HPDE6-E6E7 (cell line): ENCODE results near the gene KCNJ5.

Experiments
- DNase-seq: peaks from one replicate; pipeline ENCODE4 v3.0.0; 2011; ENCODE audit warnings: missing footprints; ENCODE audit errors: extremely low spot score

KCNJ5 gene

GRCh38 chr11:128895526-128895925 lies 4.4 kb downstream of the KCNJ5 start:
- no peak for DNase-seq

GRCh38 chr11:128896356-128896755 lies 5.2 kb downstream of the KCNJ5 start:
- no peak for DNase-seq

DNA sequence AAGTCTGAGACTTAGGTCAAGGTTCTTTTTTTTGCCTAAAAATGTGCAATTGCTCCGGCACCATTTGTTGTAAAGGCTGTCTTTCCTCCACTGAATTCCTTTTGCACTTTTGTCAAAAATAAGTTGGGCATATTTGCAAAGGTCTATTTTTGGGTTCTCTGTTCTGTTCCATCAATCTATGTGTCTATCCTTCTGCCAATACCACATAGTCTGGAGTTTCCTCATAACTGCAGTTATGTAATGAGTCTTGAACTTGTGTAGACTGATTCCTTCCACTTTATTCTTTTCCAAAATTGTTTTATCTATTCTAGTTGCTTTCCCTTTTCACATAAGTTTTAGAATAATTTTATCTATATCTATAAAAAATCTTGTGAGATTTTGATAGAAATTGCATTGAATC lies 6.7 kb downstream of the KCNJ5 start:
- DNase-seq, result no peak

- DNase-seq, result no peak
Measured at GRCh38 chr11:128898580-128899344, 7.6 kb downstream of the KCNJ5 start.

DNA sequence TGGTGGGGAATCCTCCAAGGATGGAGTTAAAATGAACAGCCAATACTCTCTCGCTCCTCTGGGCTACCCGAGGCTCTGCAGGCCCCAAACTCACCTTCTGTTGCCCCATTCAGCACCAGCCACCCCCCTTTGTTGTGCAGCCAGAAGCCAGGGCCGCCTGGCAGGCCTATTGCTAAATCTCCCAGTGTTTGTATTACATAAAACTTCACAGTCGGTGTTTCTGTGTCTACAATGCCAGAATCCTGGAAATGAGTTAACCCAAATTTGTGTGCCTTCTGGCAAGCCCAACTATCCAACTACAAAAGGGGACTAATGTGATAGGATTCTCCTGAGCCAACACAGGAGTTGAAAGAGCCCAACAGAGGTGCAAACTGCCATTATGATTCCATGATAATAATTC lies 9.3 kb downstream of the KCNJ5 start:
- no peak for DNase-seq

DNA sequence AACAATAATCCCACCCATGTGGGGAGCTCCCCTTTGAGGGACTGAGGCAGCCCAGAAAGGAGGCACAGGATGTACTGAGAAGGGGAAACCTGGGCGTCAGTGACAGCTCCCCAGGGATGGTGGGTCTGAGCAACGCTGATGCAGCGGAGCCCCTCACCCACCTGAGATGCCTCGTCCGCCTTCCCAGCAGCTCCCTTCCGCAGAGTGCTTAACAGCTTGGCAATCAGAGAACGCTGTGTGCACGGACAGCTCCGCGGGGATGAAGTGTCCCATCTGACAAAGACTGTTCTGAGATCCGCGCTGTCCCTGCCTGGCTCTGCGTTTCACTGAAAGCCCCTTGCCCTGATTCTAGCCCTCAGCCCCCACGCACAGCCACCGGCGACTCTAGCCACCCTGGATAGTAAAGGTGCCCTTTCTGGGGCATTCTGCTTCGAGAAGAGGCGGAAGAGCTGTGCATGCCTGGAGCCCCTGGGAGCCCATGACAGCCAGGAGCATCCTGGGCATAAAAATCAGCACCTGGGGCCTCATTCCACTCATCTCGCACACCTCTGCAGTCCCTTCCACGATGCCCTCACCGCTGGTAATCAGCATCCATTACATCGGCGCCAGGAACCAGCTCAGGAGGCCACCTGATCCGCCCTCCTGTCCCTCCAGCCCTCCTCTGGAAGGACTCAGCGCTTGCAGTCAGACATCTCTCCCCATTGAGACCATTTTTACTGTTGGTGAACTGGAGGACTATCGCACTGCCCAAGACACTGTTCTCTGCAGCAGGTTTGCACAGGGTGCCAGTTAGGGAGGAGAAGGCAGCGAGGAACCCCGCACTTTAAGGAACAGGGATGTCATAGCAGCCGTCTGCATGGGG lies 10.7 kb downstream of the KCNJ5 start:
- no peak for DNase-seq

DNA sequence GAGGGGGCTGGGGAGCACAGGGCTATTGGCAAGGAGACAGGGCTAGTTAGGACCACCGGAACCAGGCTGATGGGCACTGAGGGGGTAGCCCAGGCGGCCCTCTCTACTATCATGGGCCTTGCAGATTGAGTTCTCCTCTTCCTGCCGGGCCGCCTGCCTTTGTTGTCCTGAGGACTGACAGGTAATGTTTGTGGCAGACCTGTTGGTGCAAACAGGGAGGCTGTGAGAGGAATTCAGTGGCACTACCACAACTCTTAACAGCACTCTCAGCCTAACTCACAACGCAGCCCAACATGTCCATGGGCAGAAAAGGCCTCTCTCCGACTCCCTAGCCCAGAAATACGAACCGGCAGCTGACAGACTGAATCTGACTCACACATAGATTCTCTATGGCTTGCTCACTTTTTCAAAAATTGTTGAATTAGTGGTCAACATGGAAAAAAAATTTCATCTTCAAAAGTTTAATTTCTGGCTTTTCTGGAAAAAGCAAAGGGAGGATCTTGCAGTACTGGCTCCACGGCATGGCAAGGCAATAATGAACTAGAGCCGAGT lies 11.4 kb downstream of the KCNJ5 start:
- no peak for DNase-seq

GRCh38 chr11:128903248-128904061 lies 12.3 kb downstream of the KCNJ5 start:
- DNase-seq, result no peak

DNA sequence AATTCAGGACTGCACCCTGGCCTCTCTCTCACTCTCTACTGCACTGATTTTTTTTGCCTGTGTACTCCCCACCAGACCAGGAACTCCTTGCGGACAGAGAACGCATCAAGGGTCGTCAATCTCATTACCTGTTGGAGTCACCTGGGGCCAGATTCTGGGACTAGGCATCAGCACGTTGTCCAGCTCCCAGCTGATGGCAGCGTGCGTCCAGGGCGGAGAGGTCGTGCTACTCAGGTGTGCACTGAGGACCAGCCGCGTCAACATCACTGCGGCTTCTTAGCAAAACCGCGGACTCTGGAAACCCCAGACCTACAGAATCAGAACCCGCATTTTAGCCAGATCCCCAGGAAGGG lies 13.1 kb downstream of the KCNJ5 start:
- no peak for DNase-seq

DNA sequence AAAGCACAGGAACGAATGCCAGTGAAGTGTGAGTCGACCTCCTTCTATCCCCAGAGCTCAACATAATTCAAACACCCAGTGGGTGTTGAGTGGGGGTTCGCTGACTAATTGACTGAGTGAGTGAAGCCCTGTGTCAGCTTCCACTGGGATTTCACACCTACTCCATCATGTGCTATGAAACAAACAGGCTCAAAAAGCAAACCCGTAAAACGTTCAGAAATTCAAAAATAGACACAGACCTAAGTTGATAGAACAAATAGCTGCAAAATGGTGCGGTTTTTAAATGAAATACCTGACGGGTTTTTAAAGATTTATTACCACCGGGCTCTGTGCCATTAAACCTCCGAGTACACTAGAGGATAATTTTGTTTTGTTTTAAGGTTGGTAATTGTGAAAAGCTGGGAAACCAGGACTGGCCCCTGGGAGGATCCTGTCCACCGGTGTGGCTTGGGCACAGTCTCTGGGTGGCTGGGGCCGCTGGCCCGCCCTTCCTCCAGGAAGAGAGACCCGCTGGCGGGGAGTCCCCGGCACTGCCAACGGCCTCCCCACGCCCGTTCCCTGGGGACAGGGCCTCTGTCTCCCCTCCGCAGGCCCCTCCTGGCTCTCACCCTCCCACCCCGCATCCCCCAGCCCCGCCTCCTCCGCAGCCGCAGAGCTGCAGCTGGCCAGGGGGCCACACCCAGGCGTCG lies 13.6 kb downstream of the KCNJ5 start:
- no peak for DNase-seq

DNA sequence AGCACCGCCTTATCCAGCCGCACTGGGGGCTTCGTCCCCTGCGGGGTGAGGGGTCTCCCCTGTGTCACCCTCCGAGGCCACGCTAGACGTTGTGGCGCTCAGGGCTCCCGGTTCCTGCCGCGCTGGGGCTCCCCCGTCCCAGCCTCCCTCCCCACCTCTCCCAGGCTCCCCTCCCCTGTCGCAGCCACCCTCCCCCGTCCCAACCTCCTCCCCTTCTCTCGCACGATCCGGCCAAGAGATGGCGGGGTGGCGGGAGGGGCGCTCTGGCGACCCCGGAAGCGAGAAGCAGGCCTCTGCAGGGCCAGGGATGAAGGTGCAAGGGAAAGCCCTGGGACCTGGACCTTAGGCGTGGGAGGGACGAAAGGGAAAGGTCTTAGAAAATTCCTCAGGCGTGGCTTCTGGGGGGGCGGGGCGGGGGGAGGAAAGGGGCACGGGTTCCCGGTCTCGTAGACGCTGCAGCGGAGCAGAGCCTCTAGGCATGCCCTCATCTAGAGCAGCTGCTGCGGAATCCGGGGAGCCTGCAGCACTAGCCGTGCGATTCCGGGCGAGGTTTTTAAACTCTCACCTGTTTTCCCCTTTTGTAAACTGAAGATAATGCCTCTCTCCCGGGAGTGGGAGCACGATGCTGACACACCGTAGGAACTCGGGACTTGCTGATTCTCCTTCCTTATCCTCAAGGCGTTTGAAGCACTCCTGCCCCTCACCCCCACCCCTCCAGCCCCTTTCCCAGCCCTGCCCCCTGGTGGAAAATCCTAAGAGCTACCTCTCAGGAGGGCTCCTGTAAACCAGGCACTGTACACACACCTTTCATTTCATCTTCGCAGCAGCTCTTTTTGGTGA lies 14.4 kb downstream of the KCNJ5 start:
- DNase-seq, result no peak

DNA sequence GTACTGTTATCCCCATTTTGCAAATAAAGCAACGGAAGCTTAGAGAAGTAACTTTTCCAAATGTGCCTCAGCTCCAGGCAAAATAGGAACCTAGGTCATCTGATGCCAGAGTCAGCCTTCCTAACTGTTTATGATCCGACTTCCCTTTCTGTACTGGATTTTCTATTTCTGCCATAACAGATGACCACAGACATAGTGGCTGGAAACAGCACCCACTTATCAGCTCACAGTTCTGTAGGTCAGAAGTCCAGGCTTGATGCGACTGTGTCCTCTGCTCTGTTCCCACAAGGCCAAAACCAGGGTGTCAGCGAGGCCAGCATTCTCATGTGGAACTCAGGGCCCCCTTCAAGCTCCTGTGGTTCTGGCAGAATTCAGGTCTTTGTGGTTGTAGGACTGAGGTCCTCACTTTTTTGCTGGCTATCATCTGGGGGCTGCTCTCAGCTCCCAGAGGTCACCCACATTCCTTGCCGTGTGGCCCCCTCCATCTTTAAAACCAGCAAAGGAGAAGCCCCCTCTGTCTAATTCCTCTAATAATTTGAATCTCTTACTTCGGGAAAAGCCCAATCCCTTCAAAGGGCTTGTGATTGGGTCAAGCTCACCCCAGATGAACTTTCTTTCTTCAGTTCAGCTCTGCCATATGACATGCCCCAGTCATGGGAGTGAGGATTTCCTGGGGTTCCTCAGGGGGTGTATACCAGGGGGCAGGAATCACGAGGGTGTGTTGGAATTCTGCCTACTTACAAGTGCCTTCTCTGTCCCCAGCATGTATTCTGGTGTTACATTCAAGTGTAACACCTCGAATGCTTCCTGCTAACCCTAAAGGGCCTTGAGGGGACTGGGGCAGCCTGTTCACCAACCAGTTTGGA lies 15.3 kb downstream of the KCNJ5 start:
- no peak for DNase-seq

DNA sequence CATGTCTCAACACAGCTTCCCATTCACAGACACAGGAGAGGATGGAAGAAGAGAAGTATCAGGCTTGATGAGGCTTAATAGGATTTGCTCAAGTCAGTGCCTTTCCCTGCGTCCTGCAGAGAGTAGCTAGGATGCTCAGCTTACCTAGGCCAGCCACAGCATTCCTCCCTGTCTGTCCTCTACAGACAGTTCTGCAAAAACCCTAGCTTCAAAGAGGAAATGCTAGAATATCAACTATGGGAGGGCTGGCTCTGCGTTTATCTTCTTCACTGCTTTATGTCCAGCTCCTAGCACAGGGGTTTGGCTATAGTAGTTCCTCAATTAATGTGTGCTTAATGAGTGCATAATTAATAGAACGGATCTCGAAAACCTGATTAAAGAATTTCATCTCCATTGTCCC lies 16.4 kb downstream of the KCNJ5 start:
- DNase-seq, result no peak

- DNase-seq, result no peak
Measured at GRCh38 chr11:128908391-128909246, 17.5 kb downstream of the KCNJ5 start.

DNA sequence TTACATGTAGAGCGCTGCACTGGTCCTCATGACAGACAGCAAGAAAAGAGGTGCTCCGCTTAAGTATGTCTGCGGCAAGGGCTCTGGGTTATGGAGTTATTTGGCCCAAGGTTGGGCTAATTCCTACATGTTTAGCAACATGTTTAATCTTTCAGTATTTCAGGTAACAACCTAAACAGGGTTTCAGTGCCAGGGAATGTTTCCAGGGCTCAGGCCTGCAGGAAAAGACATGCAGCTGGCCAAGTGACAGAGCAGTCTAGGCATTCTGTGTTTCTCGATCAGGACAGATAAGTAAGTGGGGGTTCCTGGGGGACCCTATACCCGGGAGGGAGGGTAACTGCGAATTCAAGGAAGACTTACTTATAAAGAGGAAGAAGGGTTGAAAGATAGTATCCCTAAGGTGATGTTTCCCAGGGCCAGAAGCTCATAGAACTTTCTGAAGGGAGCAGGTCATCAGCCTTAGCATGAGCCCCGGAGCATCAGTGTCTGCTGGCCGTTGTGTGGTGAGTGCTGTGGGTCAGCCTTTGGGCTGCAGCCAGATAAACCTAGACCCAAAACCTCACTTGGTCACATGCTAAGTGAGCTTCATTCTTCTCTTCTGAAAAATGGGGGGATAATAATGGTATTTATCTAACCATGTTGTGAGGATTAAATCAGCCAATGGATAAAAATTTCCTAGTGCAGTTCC lies 18.4 kb downstream of the KCNJ5 start:
- DNase-seq, result no peak

GRCh38 chr11:128910576-128910975 lies 19.4 kb downstream of the KCNJ5 start:
- DNase-seq, result no peak

DNA sequence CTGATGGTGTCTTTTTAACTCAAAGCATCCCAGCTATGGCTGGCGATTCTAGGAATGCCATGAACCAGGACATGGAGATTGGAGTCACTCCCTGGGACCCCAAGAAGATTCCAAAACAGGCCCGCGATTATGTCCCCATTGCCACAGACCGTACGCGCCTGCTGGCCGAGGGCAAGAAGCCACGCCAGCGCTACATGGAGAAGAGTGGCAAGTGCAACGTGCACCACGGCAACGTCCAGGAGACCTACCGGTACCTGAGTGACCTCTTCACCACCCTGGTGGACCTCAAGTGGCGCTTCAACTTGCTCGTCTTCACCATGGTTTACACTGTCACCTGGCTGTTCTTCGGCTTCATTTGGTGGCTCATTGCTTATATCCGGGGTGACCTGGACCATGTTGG lies 20.1 kb downstream of the KCNJ5 start:
- DNase-seq, result no peak

DNA sequence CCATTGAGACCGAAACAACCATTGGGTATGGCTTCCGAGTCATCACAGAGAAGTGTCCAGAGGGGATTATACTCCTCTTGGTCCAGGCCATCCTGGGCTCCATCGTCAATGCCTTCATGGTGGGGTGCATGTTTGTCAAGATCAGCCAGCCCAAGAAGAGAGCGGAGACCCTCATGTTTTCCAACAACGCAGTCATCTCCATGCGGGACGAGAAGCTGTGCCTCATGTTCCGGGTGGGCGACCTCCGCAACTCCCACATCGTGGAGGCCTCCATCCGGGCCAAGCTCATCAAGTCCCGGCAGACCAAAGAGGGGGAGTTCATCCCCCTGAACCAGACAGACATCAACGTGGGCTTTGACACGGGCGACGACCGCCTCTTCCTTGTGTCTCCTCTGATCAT lies 20.5 kb downstream of the KCNJ5 start:
- DNase-seq, result no peak
